ENCODE results near the gene TMF1.

Gene TMF1

DNA sequence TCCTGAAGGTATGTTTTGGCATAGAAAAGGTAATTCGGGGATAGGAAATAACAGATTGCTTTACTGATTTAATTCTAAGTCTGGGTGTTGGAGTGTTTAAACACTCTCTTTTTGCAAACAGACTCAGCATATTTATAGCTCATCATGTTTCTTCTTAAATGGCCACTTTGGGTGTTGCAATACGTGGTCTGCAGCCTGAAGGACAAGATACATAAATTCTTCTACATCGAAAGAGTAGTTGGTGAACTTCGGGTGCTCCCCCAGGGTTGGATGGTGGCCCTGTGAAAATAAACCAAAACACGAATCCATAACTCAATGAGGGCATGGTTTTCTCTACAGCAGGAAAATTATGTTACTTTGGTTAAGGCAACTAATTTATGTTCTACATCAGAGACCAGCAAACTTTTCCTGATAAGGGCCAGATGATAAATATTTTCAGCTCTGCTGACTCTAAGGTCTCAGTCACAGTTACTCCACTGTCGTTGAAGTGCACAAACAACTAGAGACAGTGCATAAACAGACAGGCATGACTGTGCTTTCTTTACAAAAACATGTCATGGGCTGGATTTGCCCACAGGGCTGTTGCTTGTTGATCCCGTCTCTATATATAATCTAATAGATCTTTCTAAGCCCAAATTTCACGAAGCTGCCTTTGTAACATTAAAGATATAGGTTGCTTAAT lies 74.5 kb downstream of the TMF1 start:
- DNase-seq (ENCODE audit: low spot score) (no peak), FAIRE-seq (no peak)

DNA sequence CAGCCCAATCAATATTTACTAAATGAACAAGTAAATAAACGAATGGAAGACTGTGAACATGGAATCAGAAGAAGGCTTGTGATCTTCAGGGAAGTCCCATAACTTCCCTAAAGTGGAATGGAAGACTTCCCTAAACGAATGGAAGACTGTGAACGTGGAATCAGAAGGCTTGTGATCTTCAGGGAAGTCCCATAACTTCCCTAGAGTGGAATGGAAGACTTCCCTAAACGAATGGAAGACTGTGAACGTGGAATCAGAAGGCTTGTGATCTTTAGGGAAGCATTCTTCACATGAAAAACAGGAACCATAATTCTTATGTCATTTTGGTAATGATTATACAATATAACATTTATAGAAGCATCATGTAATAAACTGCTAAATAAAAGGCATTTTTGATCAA lies 77.4 kb downstream of the TMF1 start:
- no peak for FAIRE-seq
- no peak for DNase-seq (ENCODE audit: low spot score)

DNA sequence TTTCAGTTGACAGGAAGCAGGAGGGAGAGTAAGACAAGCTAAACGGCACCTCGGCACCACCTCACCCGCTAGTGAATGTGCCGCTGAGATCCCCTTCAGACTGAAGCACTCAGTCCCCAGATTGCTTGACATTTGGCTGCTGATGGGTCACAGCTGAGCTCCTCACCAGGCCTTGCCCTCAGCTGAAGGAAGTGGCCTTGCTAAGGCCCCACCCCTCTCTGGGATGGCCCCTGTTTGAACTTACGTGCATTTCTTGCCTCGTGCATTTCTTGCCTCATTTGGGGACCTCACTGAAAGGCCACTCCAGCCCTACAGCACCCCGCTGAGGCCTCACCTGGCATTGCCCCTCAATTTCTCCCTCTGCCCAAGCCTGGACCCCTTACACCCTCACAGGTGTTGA lies 78.5 kb downstream of the TMF1 start:
- DNase-seq (ENCODE audit: low spot score) = no peak
- no peak for FAIRE-seq

DNA sequence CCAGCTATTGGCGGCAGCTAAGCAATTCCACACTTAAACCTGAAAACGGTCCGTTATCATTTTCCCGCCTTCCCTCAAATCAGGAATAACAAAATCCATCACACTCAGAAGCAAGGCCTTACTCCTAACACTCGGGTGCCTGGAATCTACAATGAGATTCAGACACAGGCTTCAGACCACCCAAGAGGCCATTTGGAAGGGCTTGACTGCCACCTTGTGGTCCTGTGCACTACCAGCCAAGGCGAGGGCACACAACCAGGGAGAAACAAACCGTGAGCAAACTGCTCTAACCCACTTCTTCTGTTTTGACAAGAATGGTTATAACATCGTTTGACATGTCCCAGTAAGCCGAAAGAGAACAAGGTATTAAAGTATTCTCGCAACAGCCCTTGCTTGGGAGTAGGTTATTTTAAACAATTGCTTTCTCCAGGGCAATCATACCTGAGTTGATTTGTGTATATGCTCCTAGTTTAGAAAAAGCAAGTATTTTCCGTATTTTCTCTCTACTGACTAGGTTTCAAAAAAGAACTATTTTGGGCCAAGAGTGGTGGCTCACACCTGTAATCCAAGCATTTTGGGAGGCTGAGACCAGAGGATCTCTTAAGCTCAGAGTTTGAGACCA lies 79.7 kb downstream of the TMF1 start:
- DNase-seq (ENCODE audit: low spot score) (peak; percentile 11), FAIRE-seq (no peak)
